ENCODE results near the gene DNM1L. TPM values are rescaled to one million over a fixed set of nuclear protein-coding genes. Genes with fewer than 3 reads are reported as not detected.

DNM1L gene
- total RNA-seq, 6 donors from 2014 or later: 34.7 to 56.0 (median 46.7) TPM

DNA sequence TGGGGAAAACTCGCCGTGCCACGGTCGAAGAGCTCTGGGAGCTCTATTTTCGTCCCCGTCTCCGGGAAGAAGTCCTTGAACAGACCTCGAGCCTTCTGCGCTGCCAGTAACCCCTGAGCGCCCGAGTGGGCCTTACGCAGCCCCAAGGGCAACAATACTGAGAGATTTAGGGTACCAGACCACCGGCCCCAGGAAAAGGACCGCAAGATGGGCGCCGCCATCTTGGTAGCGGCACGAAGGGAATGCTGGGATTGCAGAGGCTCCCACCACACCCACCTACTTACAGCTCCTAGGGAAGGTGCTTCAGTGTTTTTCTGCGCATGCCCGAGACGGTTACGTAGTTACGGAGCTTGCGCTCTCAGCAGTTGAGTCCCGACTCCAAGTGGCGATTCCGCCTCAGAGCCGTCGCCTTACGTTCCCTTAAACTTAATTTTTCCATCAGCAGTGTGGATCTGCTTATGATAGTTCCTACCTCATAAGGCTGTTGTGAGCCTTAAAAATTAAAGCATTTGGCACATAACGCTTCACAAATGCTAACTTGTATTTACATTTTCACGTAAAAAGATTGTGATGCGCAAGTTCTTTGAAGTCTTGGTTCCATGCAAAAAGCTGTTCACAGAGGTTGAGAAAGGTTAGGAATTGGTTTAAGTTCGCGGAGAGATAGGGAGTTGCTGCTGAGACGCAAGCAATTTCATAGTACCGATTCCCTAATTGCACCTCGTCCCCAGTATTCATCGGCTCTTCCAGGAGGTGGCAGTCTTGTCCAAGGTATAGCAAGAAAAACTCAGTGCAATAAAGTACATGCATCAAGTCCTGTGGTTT is 76.8 kb downstream of the DNM1L start, which contains the start of gene YARS2:
TSS of gene YARS2 (minus strand) at position 244 of the 822 bp plus-strand sequence. CDS start at position 221, 23 bp downstream.
- peak within 1 kb of the TSS; percentile 74 to 92 (median 86) for H3K27ac ChIP-seq

DNA sequence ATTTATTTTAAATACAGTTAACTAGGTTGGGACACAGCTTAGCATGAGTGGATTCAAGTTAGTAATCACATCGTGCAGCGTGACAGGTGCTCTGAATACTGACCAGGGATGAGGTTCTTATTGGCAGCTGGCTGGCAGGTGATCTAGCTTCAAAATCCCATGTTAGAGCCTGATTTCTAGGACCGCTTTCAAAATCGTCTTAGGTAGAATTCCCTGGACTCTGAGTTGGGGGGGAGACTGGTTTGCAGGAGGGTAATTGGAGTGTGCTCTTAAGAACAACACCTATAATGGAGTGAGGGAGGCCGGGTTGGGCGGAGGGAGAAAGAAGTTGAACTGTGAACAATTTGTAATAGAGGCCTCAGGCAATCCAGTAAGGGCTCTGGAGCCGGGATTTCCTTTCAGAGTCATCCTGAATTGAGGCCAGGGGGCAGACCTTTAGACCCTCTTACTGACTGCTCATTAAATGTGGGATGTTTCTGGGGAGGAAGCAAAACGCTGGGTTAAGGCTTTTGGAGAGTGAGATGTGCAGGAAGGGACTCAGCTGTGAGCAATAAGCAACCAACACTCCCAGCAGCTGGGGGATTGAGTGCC is 77.5 kb downstream of the DNM1L start:
- H3K4me3 ChIP-seq: peak overlapping the region in 3 of 4 donors; percentile 78 to 89 (median 89)
- H3K27me3 ChIP-seq: no peaks in the 10 kb centered on the region
- peak overlapping the region; percentile 74 to 92 (median 86) for H3K27ac ChIP-seq
- H3K9me3 ChIP-seq: no peaks in the 10 kb centered on the region
- H3K36me3 ChIP-seq: peaks cover 0 to 24% (median 10%) of the 10 kb centered on the region in 4 donors
- TF ChIP-seq, protein P1, sequence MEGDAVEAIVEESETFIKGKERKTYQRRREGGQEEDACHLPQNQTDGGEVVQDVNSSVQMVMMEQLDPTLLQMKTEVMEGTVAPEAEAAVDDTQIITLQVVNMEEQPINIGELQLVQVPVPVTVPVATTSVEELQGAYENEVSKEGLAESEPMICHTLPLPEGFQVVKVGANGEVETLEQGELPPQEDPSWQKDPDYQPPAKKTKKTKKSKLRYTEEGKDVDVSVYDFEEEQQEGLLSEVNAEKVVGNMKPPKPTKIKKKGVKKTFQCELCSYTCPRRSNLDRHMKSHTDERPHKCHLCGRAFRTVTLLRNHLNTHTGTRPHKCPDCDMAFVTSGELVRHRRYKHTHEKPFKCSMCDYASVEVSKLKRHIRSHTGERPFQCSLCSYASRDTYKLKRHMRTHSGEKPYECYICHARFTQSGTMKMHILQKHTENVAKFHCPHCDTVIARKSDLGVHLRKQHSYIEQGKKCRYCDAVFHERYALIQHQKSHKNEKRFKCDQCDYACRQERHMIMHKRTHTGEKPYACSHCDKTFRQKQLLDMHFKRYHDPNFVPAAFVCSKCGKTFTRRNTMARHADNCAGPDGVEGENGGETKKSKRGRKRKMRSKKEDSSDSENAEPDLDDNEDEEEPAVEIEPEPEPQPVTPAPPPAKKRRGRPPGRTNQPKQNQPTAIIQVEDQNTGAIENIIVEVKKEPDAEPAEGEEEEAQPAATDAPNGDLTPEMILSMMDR (IDR thresholded peaks at IDR 0.05): no peak
- TF ChIP-seq POLR2AphosphoS5 (IDR thresholded peaks at IDR 0.05) (no peak), EP300 (IDR thresholded peaks at IDR 0.05) (no peak), POLR2A (IDR thresholded peaks at IDR 0.05) (no peak)
- DNase-seq (no peak), ATAC-seq (ENCODE audit: low FRiP score in 2 of 2) (no peak)
- peaks cover 9 to 20% (median 13%) of the 10 kb centered on the region in 4 donors for H3K4me1 ChIP-seq
- WGBS, 2 donors: 35 to 36% methylated on average over 8 of the region's 8 CpGs

More for the DNA sequence above, 76.8 kb downstream of the DNM1L start, which contains the start of gene YARS2:
- no peaks in the 10 kb centered on the region for H3K27me3 ChIP-seq
- peaks cover 0 to 31% (median 17%) of the 10 kb centered on the region in 4 donors for H3K36me3 ChIP-seq
- 0% methylated on average over 33 to 39 of the region's 39 CpGs for WGBS, 2 donors
- H3K9me3 ChIP-seq: no peaks in the 10 kb centered on the region
- H3K4me3 ChIP-seq: peak within 1 kb of the TSS; percentile 78 to 89 (median 86)
- TF ChIP-seq, protein P1 (IDR thresholded peaks at IDR 0.05): peak; percentile 58 to 88 (median 80)
- TF ChIP-seq POLR2AphosphoS5 (IDR thresholded peaks at IDR 0.05) (peak in 1 of 2 donors; percentile 83), EP300 (IDR thresholded peaks at IDR 0.05) (no peak), POLR2A (IDR thresholded peaks at IDR 0.05) (peak in 3 of 4 donors; percentile 65 to 73 (median 69))
- H3K4me1 ChIP-seq: peaks cover 9 to 20% (median 13%) of the 10 kb centered on the region in 4 donors
- peak in 1 of 2 donors; percentile 97 for DNase-seq
- ATAC-seq (ENCODE audit: low FRiP score in 2 of 2): peak; percentile 98 to 99

DNA sequence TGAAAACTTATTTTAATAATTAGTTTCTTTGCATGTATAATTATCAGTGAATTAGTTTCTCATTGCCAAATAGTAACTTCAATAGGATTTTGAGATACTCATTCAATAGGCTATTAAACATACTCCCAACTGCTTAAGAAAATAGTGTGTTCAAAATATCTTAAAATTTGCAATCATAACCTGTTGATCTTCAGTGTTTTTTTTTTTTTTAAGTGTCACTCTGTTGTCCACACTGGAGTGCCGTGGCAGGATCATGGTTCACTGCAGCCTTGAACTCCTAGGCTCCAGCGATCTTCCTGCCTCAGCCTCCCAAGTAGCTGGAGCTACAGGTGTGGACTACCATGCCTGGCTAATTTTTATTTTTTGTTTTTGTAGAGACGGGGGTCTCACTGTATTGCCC is 78.1 kb downstream of the DNM1L start:
- Histone ChIP-seq H3K4me3 (no peak overlapping the region), H3K36me3 (peaks cover 0 to 18% (median 4%) of the 10 kb centered on the region in 4 donors), H3K4me1 (peaks cover 9 to 20% (median 13%) of the 10 kb centered on the region in 4 donors), H3K27me3 (no peaks in the 10 kb centered on the region), H3K9me3 (no peaks in the 10 kb centered on the region), H3K27ac (no peak overlapping the region)
- no peak for DNase-seq
- ATAC-seq (ENCODE audit: low FRiP score in 2 of 2): no peak
- TF ChIP-seq, protein P1 (IDR thresholded peaks at IDR 0.05): no peak
- TF ChIP-seq POLR2AphosphoS5 (IDR thresholded peaks at IDR 0.05) (no peak), EP300 (IDR thresholded peaks at IDR 0.05) (no peak), POLR2A (IDR thresholded peaks at IDR 0.05) (no peak)
- 80 to 93% methylated on average over 3 of the region's 3 CpGs for WGBS, 2 donors

DNA sequence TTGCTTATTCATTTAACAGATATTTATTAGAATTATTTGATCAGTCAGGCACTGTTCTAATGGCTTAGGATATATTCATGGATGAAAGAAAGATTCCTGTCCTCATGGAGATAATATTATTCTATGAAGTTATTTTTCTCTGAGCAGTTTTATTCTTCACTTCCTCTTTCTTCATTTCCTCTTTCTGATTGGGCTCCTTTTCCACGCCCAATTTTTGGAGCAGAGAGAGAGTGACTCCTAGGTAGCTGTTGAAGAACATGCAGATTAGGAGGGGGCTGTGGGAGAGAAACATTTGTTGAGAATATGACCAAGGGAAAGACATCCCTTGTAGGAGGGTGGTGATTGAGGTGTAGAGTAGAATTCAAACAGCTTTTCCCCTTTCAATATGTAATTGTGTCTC is 82.6 kb downstream of the DNM1L start:
- WGBS, 2 donors: 16 to 33% methylated on average over 1 of the region's 1 CpG
- no peaks in the 10 kb centered on the region for H3K27me3 ChIP-seq
- H3K4me1 ChIP-seq: no peaks in the 10 kb centered on the region
- H3K27ac ChIP-seq: no peak overlapping the region
- no peaks in the 10 kb centered on the region for H3K9me3 ChIP-seq
- no peak overlapping the region for H3K4me3 ChIP-seq
- ATAC-seq (ENCODE audit: low FRiP score in 2 of 2) (peak in 1 of 2 donors; percentile 44), DNase-seq (no peak)
- TF ChIP-seq POLR2AphosphoS5 (IDR thresholded peaks at IDR 0.05) (no peak), POLR2A (IDR thresholded peaks at IDR 0.05) (no peak), EP300 (IDR thresholded peaks at IDR 0.05) (no peak)
- TF ChIP-seq, protein P1 (IDR thresholded peaks at IDR 0.05): no peak
- H3K36me3 ChIP-seq: no peaks in the 10 kb centered on the region

Data from upper lobe of left lung (tissue), 6 donors.